ENCODE data around the gene C16orf46.
"Not testable (repeated sequence)": the region's sequence is repeated elsewhere in the genome, so short reads cannot be mapped to it uniquely, and the experiment has no call there.

C16orf46 gene, protein sequence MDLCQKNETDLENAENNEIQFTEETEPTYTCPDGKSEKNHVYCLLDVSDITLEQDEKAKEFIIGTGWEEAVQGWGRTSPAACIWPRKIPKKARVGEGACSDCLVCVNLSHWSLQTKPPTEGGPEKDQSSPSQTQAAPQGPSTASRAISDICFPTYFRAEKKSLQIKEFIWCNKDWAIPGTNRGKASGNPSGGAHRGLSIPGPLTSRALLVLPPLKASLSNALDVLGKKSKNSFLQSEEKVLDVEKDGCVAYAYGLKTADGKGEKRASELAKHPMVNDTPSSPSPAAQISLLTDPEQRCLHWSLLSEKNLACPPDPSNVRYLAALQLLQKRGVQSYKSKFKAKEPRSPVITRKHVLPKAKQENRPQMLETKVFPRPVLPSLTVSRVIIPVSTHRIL

DNA sequence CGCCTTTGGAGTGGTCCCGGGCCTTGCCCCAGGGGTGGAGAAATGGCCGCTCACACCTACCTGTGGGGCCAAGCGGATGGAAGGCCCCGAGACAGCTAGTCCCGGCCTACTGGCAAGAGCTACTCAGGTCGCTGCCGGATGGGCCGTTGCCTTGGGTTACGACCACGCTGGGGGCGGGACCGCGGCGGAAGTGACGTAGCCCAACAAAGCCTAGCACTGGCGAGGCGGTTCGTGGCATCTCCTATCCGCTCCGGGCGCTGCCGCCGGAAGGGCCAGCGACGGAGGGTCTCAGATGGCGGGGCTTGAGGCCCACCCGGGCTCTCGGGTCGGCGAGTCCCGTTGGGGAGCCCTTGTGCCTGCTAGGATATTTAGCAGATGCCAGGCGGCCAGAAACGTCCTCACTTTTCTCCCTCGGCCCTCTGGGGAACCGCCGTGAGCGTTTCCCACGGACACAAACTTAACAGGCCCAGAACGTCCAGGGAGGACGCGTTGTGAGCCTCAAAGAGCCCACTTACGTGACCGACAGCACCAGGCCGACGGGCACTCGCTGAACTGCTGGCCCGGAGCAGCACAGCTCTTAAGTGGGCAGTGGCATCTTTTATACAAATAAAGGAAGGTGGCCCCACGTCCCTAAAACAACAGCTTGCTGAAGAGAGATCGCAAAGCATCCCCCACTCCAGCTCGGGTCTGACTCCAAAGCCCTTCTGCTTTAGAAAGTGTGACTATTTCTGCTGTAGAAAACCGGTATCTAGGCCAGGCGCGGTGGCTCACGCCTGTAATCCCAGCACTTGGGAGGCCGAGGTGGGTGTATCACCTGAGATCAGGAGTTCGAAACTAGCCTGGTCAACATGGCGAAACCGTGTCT lies at the start of gene C16orf46:
TSS of gene C16orf46 (minus strand) at position 163 of the 865 bp plus-strand sequence. CDS start 13,283 bp downstream, outside the sequence.
- DNase-seq (ENCODE audit: low read depth) = peak; percentile 57

- DNase-seq (ENCODE audit: low read depth) = no peak
Observed at GRCh38 chr16:81123092-81123852, 46.2 kb upstream of the C16orf46 start.

- no peak for DNase-seq (ENCODE audit: low read depth)
Observed at GRCh38 chr16:81121474-81121990, 44.5 kb upstream of the C16orf46 start.

DNA sequence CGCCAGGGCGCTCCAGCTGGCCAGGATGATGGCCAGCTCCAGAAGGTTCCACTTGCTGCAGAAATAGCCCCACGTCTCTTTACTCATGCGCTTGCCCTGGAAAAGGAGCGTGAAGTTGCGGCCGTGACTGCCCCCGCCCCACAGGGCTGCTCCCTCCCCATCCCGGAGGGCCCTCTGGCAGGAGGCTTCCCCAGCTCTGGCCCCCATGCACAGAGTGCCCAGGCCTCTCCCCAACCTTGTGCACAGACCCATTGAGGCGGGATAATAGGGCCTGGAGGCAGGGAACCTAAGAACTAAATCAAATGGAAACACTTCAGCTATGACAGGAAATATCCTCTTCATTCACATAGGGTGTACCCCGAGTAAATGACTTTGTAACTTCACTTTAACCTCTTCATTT lies 40.4 kb upstream of the C16orf46 start:
- DNase-seq (ENCODE audit: low read depth) = no peak

DNA sequence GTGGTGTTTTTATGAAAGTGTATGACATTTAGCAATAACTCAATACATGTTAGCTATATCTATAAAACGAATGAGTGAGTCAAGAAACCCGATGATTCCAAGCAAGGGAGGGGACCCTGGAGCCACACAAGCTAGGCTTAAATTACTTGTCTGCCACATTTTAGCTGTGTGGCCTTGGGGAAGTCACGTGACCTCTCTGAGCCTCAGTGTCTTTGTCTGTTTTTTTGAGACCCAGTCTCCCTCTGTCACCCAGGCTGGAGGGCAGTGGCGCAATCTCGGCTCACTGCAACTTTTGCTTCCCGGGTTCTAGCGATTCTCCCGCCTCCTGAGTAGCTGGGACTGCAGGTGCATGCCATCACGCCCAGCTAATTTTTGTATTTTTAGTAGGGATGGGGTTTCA lies 39.2 kb upstream of the C16orf46 start:
- DNase-seq (ENCODE audit: low read depth) = no peak

GRCh38 chr16:81112453-81112852 lies 35.4 kb upstream of the C16orf46 start:
- no peak for DNase-seq (ENCODE audit: low read depth)

GRCh38 chr16:81109274-81109673 lies 32.2 kb upstream of the C16orf46 start:
- not testable (repeated sequence) for DNase-seq (ENCODE audit: low read depth)

DNA sequence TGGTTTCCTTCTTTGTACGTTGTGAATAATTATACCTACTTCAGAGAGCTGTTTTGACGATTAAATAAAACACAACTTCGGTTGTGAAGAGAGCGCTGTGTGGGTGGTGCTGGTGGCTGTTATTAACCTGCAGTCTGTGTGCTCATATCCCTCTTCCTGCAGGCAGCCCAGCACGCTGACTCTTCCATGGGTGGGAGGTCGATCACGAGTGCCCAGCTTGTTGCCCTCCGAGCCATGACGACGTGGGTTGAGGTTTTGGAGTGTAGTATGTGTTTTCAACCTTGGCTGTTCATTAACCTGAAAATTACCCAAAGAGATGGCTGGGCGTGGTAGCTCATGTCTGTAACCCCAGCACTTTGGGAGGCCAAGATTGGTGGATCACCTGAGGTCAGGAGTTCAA lies 30.5 kb upstream of the C16orf46 start:
- DNase-seq (ENCODE audit: low read depth) = no peak

GRCh38 chr16:81106826-81107503 lies 29.9 kb upstream of the C16orf46 start:
- DNase-seq (ENCODE audit: low read depth) = no peak

- DNase-seq (ENCODE audit: low read depth) = no peak
Observed at GRCh38 chr16:81105946-81106345, 28.9 kb upstream of the C16orf46 start.

DNA sequence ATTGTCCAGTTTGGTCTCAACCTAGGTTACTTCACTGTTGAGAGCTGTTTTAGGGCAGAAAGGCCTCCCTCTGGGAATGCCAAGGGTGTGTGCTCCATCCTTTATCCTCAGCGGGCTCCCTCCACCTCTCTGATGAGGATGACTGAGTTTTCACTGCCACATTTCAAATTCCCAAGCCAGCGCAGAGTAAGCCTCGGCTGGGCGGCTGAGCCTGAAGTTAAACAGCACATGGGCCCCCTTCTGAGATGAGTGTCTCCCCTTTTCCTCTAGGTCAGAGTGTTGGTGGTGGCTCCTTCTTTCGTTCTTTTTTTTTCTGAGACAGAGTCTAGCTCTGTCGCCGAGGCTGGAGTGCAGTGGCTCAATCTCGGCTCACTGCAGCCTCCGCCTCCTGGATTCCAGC lies 24.7 kb upstream of the C16orf46 start:
- DNase-seq (ENCODE audit: low read depth) = no peak

- no peak for DNase-seq (ENCODE audit: low read depth)
Observed at GRCh38 chr16:81099958-81100357, 22.9 kb upstream of the C16orf46 start.

DNA sequence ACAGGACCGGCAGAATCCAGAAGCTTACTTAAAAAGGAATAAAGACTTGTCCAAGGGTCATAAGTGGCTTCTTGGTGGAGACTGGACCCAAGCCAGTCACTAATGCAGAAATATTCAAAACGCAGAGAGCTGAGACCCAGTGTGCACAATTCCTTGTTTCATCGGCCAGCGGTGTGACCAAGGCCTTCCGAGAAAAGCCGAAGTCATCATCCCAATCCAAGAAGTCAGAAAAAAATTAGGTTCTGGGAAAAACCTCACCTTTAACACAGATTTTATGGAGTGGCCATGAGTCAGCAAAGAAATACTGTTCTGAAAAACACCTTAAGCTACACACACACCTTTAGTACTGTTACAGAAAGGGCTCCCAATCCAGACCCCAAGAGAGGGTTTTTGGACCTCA lies 20.2 kb upstream of the C16orf46 start:
- no peak for DNase-seq (ENCODE audit: low read depth)

GRCh38 chr16:81096715-81097208 lies 19.7 kb upstream of the C16orf46 start:
- DNase-seq (ENCODE audit: low read depth) = no peak

GRCh38 chr16:81095953-81096714 lies 19.1 kb upstream of the C16orf46 start, which contains the start of gene GCSH:
TSS of gene GCSH (minus strand) at chr16:81096395. CDS start at chr16:81096278, 117 bp downstream.
- DNase-seq (ENCODE audit: low read depth) = peak; percentile 62

- DNase-seq (ENCODE audit: low read depth) = no peak
Observed at GRCh38 chr16:81095653-81095952, 18.6 kb upstream of the C16orf46 start.

GRCh38 chr16:81094771-81095251 lies 17.8 kb upstream of the C16orf46 start:
- no peak for DNase-seq (ENCODE audit: low read depth)

- no peak for DNase-seq (ENCODE audit: low read depth)
Observed at GRCh38 chr16:81088836-81089235, 11.8 kb upstream of the C16orf46 start.

- DNase-seq (ENCODE audit: low read depth) = no peak
Observed at GRCh38 chr16:81081014-81081413, 4.0 kb upstream of the C16orf46 start.

DNA sequence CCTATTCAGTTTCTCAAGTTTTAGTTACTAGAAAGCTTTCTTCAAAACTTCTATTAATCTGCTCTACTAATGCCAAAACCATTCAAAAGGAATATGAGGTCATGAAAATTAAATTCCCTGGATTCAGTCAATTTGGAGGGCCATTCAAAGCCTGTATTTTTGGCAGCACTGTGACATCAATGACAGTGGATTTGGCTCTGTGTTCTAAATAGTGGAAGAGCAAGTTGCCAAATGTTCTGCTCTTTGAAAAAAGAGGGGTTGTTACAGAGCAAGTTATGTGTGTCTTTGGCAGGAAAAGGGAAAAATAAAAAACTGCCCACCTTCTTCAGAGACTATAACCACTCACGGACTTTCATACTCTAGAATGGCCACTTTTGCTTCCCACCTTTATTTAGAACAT lies 3.2 kb upstream of the C16orf46 start:
- DNase-seq (ENCODE audit: low read depth) = no peak
